Right atrium auricular region (tissue), 2 donors: ENCODE data around the gene AMH. TPM values are rescaled to one million over a fixed set of nuclear protein-coding genes. Genes with fewer than 3 reads are reported as not detected.

Source experiments
- DNase-seq: peaks from one replicate; pipeline ENCODE4 v3.0.0-alpha.2; 2019; ENCODE audit warnings: low spot score
- H3K27ac ChIP-seq, 2 donors: fragments of 200-600 bp; sonication (generic); 1 replicate in 1 of 2; 2 replicates in 1 of 2; pipeline ENCODE4 v1.5.1; 2016 to 2019
- H3K27me3 ChIP-seq, 2 donors: fragments of 200-600 bp; sonication (generic); one replicate each; pipeline versions ENCODE4 v1.5.1 to v1.6.0; 2017 to 2019
- H3K36me3 ChIP-seq: fragments of 200-600 bp; sonication (generic); one replicate; pipeline ENCODE4 v1.5.1; 2016
- H3K4me1 ChIP-seq, 2 donors: fragments of 200-600 bp; sonication (generic); one replicate each; pipeline versions ENCODE4 v1.5.1 to v1.6.0; 2017 to 2019
- H3K4me3 ChIP-seq, 2 donors: fragments of 200-600 bp; sonication (generic); 1 replicate in 1 of 2; 2 replicates in 1 of 2; pipeline ENCODE4 v1.5.1; 2017 to 2019; ENCODE audit warnings: mild to moderate bottlenecking in 1 of 2, moderate library complexity in 1 of 2
- H3K9me3 ChIP-seq, 2 donors: fragments of 200-600 bp; sonication (generic); one replicate each; pipeline ENCODE4 v1.5.1; 2019
- CTCF ChIP-seq, 2 donors: fragments of 200-600 bp; sonication (generic); IDR thresholded peaks; one replicate each; pipeline ENCODE4 v1.5.1; 2019; ENCODE audit warnings: antibody characterized with exemption in 2 of 2
- total RNA-seq, 2 donors: library from RNA; depleted of rRNA; stranded (reverse); fragments of >200 nt; gene quantifications; one replicate each; pipeline ENCODE4 v1.1.0, GENCODE V29; 2016

AMH gene
- total RNA-seq, 2 donors from 2014 or later, result 0.98 TPM; not detected in 1

GRCh38 chr19:2261438-2262172, 12.5 kb downstream of the AMH start:
- Histone ChIP-seq H3K9me3 (no peaks in the 10 kb centered on the region), H3K27ac (no peak overlapping the region), H3K4me1 (peaks cover 0 to 4% of the 10 kb centered on the region in 2 donors), H3K27me3 (no peaks in the 10 kb centered on the region), H3K4me3 (no peak overlapping the region), H3K36me3 (no peaks in the 10 kb centered on the region)
- no peak for DNase-seq
- peak; percentile 10 to 60 for TF ChIP-seq CTCF (IDR thresholded peaks at IDR 0.05)

DNA sequence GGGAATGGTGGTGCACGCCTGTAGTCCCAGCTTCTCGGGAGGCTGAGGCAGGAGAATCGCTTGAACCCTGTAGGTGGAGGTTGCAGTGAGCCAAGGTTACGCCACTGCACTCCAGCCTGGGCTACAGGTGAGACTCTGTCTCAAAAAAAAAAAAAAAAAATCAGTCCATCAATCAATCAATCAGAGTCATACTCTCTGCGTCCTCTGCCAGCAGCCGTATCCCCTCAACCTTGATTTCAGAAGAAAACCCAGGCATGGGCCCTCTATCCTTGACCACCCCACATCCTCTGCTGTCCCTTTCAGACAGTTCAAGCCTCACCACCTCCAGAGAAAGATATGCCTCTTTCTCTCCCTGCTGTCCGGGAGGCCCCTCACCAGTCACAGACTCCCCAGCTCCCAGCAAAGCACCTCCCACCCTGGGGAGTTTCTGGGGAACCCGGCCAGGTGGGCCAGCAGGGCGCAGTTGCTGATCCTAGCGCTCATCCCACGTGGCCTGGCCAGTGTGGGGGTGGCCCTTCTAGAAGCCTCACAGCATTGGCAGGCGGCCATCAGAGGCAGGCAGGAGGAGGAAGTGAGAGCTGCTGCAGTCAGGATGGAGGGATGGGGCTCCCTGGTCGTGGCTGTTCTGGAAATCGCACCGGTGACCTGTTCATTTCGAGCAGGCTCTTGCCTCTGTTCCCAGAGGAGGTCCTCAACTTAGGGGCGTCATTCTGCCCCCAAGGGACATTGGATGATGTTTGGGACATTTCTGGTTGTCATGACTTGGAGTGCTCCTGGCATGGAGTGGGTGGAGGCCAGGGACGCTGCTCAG, 17.3 kb downstream of the AMH start:
- H3K9me3 ChIP-seq, result no peaks in the 10 kb centered on the region
- no peaks in the 10 kb centered on the region for H3K27me3 ChIP-seq
- TF ChIP-seq CTCF (IDR thresholded peaks at IDR 0.05), result no peak
- no peak overlapping the region for H3K4me3 ChIP-seq
- peaks cover 0 to 21% of the 10 kb centered on the region in 2 donors for H3K4me1 ChIP-seq
- peaks cover 9% of the 10 kb centered on the region for H3K36me3 ChIP-seq
- H3K27ac ChIP-seq, result peak overlapping the region; percentile 14 to 48
- peak; percentile 87 for DNase-seq

GRCh38 chr19:2268480-2268830, 19.3 kb downstream of the AMH start:
- H3K4me3 ChIP-seq, result peak overlapping the region in 1 of 2 donors; percentile 100
- no peak overlapping the region for H3K27ac ChIP-seq
- no peak for DNase-seq
- peaks cover 0 to 41% of the 10 kb centered on the region in 2 donors for H3K4me1 ChIP-seq
- H3K27me3 ChIP-seq, result no peaks in the 10 kb centered on the region
- TF ChIP-seq CTCF (IDR thresholded peaks at IDR 0.05), result no peak
- H3K9me3 ChIP-seq, result no peaks in the 10 kb centered on the region
- H3K36me3 ChIP-seq, result peaks cover 30% of the 10 kb centered on the region

- DNase-seq, result no peak
- H3K27ac ChIP-seq, result peak overlapping the region; percentile 77 to 99
- peaks cover 31% of the 10 kb centered on the region for H3K36me3 ChIP-seq
- no peaks in the 10 kb centered on the region for H3K27me3 ChIP-seq
- TF ChIP-seq CTCF (IDR thresholded peaks at IDR 0.05), result no peak
- peak overlapping the region; percentile 79 to 100 for H3K4me3 ChIP-seq
- H3K9me3 ChIP-seq, result no peaks in the 10 kb centered on the region
- peaks cover 0 to 45% of the 10 kb centered on the region in 2 donors for H3K4me1 ChIP-seq
These were observed 19.7 kb downstream of the AMH start for GRCh38 chr19:2268861-2269243.

DNA sequence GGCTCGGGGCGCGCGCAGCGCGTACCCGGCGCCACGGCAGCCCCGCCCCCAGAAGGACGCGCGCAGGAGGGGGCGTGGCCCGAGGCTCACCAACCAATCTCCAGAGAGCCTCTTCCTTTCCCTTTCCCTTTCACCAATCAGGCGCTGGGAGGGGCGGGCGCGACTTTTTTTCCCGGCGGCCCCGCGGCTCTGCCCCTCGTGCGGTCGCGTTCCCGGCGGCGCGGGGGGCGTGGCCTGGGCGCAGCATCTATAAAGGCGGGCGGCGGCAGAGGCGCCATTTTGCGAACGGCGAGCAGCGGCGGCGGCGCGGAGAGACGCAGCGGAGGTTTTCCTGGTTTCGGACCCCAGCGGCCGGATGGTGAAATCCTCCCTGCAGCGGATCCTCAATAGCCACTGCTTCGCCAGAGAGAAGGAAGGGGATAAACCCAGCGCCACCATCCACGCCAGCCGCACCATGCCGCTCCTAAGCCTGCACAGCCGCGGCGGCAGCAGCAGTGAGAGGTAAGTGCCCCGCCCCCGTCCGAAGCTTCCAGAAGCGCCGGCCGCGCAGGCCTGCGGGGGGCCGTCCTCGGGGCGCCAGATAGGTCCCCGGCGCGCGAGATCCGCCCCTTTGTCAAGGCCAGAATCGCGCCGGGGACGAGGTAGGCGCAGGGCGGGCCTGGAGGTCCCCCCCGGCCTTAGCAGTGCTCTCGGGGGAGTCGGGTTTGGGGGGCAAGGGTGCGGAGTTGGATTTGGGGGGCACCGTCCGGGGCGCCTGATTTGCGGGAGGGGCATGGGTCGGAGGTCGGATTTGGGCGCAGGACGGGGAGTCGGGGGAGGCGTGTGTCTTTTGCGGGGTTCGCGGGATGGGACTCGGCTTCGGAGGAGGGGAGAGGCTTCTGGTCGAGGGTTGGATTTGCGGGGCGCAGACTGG, 20.4 kb downstream of the AMH start:
- peak overlapping the region; percentile 79 to 100 for H3K4me3 ChIP-seq
- DNase-seq, result peak; percentile 98
- H3K27ac ChIP-seq, result peak overlapping the region; percentile 99 to 100
- H3K36me3 ChIP-seq, result peaks cover 31% of the 10 kb centered on the region
- TF ChIP-seq CTCF (IDR thresholded peaks at IDR 0.05), result no peak
- no peaks in the 10 kb centered on the region for H3K9me3 ChIP-seq
- no peaks in the 10 kb centered on the region for H3K27me3 ChIP-seq
- peaks cover 0 to 52% of the 10 kb centered on the region in 2 donors for H3K4me1 ChIP-seq
